Left kidney (tissue), 2 donors: ENCODE results near the gene ETFB. TPM values are rescaled to one million over a fixed set of nuclear protein-coding genes. Genes with fewer than 3 reads are reported as not detected.

ENCODE experiments used
- DNase-seq: peaks from one replicate; pipeline ENCODE4 v3.0.0-alpha.2; 2013
- polyA plus RNA-seq: library from polyadenylated mRNA; unstranded; fragments of 120-200 nt; gene quantifications from one replicate; pipeline ENCODE4 v1.2.1, GENCODE V29; 2013; ENCODE audit not compliant: insufficient read length

ETFB gene
- polyA plus RNA-seq, 1 donor = 120 TPM

DNA sequence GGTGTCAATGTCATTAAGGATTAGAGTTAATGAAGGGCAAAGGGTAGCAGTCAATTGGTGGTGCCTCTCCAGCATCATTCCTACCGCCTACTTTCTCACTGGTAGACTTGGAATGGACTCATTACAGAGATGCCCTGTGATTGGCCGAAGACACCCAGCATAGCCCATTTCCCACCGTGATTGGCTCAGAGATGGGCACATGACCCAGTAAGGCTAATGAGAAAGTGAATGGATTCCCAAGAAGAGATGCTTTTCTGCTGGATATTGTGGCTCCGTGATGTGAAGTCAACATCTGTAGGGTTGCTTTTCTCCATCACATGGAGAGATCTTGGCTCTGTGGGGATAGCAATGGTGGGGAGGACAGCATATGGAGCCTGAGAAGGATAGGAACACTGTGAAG is 35.8 kb downstream of the ETFB start:
- no peak for DNase-seq

DNA sequence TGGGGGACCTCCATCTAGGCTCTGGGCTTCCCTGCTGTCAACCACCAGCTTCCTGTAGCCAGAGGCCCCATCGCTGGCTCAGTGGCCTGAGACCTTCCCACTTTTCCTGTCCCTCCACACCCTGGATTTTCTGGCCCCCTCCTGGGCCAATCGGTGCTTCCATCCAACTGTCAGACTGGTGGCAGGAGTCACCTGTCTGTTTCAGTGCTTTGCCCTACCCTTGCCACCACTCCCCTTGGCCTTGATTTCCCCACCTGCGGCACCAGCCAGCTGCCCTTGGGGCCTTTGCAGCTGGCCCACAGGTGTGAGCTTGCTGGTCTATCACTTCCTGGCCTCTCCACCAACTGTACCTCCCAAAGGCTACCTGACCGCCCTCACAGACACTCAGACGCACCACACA is 36.8 kb downstream of the ETFB start:
- no peak for DNase-seq

DNA sequence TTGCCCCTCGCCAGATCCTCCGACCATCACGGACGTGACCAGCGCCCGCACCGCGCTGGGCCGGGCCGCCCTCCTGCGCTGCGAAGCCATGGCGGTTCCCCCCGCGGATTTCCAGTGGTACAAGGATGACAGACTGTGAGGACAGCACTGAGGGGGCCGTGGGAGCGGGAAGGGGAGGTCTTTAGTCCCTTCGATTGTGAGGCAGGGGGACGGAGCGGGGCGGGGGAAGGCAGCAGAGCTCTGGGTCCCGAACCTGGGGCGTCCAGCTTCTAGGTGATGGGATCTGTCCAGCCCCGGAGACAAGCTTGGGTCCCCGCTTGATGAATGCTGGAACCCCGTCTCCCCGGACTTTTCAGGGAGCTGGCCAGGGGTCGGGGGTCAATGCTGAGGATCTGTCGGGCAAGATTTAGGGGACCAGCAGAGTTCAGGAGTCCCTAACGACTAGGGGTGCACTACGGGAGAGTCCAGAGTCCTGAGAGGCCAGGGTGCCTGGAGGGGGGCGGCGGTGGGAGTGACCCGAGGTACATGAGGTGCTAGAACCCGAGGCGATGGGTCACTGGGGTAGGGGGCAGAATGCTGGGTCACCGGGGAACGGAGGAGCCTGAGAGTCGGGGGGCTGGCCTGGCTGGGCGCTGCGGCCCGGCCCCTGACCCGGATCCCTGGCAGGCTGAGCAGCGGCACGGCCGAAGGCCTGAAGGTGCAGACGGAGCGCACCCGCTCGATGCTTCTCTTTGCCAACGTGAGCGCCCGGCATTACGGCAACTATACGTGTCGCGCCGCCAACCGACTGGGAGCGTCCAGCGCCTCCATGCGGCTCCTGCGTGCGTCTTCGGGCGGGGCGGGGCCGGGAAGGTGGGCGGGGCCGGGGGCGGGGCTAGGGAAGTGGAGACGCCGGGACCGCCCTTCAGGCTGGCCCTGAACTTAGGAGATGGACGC is 38.9 kb downstream of the ETFB start:
- DNase-seq = peak; percentile 51

DNA sequence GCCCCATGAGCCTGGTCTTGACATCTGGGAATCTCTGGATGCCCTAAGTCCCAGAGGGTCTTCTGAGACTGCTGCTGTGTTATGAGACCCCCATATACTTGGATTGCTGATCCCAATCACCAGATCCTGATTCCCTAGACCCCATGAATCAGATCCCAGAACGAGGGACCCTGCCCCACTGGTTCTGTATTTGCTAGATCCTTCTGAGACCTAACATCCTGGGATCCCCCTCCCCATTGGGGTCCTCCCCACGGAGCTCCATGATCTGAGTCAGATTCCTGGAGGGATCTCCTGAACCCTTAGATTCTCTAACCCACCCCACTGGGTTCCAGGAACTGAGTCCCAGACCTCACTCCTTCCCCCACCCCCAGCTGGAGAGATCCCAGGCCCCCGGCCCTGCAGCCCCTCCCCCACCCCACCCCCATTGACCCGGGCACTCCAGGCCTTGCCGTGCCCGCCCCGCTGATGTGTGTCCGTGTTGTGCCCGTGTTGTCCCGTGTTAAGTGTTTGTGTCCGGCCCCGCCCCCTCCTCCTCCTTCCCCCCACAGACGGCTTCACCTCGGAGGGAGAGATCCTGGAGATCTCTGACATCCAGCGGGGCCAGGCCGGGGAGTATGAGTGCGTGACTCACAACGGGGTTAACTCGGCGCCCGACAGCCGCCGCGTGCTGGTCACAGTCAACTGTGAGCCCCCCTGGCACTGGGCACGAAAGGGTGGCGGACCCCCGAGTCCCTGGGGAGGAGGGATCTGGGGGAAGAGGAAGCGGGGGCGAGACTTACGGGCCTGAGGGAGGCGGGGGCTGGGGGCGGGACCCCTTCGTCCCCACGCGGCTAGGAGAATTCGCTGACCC is 39.7 kb downstream of the ETFB start:
- DNase-seq = no peak

DNA sequence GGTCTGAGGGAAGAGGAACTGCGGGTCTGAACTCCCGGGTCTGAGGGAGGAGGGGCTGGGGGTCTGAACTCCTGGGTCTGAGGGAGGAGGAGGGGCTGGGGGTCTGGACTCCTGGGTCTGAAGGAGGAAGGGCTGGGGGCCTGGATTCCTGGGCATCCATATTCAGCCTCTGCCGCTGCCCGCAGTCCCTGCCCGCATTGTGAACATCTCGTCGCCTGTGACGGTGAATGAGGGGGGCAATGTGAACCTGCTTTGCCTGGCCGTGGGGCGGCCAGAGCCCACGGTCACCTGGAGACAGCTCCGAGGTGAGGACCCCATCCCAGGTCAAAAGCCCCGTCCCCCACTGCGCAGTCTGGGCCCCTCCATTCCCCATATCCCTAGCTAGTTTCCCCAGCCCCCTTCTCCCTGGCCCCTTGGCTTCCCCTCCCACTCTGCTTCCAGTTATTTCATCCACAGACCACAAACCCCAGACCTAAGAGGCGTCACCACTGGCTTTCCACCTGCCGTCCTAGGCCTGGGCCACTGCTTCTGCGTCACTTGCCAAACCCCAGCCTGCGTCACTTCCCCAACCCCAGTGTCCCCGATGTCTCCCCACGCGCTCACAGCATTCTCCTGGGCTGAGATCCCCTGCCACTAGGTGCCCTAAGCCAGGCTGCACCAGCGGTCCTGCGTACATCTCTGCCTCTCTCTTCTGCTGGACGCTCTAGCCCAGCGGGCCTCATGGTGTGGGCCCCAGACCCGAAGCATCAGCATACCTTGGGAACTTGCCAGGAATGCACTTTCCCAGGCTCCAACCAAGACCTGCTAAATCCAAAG is 40.8 kb downstream of the ETFB start:
- no peak for DNase-seq

DNA sequence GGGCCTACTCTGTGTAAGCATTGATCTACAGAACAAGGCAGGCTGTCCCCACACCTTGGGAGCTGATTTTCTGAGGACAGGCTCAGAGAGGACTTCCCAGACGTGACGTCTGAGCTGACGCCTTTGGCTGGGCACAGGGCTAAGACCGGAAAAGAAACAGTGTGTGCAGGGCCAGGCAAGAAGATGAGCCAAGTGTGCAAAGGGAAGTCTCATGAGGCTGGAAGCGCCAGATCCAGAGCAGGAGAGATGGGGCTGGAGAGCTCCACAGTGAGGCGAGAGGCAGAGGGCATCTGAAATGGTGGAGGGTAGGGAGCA is 42.1 kb downstream of the ETFB start:
- no peak for DNase-seq

DNA sequence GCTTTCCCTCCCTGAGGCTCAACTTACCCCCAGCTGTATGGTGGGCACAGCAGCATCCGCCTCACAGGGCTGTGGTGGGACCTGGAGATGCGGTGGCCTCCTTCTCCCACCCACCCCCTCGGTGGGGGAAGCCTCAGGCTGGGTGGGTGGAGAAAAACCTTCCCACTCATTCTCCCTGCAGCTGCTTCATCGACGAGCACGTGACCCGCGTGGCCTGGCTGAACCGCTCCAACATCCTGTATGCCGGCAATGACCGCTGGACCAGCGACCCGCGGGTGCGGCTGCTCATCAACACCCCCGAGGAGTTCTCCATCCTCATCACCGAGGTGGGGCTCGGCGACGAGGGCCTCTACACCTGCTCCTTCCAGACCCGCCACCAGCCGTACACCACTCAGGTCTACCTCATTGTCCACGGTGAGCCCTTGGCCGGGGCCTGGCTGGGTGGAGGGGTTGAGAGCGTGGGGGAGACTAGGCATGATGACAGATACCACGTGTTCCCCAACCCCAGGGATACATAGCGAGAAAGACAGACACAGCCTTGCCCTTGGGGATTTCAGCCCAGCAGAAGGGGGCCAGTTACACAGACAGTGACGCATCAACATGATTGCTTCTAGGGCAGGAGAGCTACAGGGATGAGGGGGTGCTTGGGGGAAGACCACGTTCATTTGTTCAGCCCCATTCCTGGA is 42.6 kb downstream of the ETFB start:
- no peak for DNase-seq

DNA sequence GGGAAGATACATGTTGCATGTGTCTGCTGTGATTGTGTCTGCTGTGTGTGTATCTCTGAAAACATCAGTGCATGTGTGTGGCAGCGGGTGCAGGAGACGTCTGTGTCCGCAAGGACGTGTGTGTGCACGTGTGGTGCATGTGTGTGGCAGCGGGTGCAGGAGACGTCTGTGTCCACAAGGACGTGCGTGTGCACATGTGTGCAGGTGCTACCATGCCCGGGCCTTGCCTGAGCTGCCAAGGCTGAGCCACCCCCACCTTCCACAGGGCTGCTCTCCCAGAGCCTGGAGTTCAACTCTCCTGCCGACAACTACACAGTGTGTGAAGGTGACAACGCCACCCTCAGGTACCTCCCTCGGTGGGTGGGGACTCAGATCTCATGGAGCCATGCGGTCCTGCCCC is 44.4 kb downstream of the ETFB start:
- DNase-seq = no peak

DNA sequence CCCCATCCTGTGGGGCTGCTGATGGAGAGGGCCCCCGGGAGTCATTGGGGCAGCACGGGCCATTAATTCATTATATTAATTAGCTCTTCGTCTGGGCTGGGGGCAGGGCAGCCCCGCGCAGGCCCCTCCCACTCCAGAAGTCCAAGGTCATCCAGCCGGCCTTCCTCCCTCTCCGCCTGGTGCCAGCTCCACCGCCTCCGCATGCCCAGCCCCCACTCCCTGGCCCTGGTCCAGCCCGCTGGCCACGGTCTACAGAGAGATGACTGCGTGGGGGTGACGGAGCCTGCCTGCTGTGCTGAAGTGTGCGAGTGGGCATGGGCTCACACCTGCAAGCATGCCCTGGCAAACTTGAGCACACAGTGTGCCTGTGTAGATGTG is 45.9 kb downstream of the ETFB start:
- DNase-seq = peak; percentile 71

DNA sequence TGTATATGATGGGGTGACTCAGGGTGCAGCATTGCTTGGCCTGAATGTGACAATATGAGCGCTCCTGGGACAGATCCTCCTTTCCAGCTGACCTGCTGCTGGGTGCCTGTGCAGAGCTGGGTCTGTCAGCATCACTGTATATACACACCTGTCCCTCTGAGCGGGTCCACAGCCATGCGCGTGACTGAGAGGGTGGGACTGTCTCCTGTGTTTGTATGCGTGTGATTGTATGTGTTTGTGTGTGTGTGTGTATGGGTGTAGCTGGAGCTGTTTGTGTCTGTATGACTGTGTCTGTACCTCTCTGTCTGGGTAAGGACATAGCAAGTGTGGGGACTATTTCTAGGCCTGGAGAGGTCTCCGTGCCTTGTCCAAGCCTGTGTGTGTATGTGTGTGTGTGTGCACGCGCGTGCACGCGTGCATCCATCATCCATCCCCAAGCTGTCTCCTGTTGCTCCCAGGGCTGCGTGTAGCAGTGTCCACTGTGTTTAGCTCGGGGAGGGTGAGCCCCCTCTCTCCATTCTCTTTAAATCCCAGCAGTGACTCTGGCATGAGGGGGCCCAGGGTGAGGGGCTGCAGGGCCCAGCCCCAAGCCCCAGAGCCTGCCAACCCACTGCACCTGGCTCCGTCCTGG is 46.4 kb downstream of the ETFB start:
- no peak for DNase-seq

DNA sequence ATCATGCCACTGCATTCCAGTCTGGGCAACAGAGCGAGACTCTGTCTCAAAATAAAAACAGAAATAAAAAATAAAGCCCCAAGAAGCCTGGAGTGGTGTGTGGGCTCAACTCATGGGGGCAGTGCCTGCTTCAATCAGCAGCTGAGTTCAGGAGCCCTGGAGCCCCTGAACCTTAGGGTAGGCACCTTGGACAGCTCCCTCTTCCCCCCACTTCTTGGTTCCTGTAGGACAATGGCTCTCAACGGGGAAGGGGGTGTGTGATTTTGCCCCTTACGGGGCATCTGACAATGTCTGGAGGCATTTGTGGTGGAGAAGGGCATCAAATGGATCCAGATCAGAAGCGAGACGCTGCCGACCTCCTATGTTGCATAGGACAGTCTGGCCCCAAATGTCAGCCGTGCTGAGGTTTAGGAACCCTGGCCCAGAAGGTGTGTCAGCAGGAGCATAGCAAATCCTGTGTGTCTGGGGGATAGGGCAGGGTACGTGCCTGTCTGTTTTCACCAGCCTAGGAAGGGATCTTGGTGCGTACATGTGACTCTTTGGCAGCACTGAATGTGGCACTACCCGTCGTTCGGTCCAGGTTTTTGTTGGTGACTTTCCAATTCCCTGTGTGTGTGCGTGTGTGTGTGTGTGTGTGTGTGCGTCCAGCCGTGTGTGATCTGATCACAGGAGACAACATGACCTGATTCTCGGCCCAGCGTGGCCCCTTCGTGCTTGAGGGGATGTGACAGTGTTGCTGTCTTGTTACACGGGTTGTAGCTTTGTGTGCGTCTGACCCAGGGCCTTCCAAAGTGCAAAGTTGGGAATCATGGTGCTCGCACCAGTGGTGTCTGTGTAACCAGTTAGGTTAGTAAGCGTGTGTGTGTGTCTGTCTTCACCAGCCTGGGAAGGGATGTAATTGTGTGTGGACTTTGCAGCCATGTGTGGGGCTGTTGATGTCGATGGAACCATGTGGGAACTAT is 47.2 kb downstream of the ETFB start:
- DNase-seq = no peak

DNA sequence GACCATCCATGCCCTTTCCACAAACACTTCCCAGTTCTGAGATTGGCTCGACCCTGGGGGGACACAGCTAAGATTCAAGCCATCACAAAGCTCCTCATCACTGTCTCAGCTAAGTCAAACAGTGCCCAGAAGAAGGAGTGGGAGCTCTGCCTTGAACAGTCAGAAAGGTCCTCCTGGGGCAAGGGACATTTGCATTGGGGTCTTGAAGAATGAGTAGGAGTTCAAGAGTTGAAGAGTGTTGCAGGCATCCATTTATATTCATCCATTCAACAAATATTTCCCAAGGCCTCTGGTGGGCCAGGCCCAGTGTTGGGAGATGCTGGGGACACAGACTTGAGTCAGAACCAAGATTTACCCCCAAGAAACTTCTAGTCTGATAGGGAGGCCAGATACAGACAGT is 48.2 kb downstream of the ETFB start:
- DNase-seq = no peak

DNA sequence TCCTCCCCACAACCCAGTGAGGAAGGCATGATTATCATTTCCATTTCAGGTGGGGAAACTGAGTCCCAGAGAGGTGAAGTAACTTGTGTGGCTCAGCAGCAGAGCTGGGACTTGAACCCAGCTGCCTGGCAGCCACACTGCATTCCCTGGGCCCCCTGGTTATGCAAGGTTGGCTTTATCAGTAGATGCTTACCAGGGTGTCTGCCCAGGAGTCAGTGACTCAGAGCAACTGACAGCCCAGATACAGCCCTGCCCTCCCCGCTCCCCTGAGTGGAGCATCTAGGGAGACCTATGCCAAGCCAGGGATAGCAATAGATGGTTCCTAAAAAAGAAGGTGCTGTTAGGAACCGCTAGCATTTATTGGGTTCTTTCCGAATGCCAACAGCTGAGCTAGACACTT is 48.8 kb downstream of the ETFB start:
- no peak for DNase-seq

DNA sequence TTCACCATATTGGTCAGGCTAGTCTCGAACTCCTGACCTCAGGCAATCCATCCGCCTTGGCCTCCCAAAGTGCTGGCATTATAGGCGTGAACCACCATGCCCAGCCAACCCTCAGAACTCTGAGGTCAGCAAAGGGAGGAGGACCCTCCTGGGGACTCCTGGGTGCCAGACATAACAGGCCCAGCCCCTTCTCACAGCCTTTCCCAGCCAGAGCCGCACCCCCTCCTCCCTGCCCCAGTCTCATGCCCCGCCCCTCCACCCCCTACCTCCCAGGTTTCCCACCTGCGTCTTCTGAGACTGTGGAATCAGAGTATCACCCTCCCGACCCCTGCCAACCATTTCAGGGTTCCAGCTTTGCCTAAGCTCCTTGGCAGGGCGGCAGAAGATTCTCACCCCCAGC is 49.5 kb downstream of the ETFB start:
- no peak for DNase-seq

DNA sequence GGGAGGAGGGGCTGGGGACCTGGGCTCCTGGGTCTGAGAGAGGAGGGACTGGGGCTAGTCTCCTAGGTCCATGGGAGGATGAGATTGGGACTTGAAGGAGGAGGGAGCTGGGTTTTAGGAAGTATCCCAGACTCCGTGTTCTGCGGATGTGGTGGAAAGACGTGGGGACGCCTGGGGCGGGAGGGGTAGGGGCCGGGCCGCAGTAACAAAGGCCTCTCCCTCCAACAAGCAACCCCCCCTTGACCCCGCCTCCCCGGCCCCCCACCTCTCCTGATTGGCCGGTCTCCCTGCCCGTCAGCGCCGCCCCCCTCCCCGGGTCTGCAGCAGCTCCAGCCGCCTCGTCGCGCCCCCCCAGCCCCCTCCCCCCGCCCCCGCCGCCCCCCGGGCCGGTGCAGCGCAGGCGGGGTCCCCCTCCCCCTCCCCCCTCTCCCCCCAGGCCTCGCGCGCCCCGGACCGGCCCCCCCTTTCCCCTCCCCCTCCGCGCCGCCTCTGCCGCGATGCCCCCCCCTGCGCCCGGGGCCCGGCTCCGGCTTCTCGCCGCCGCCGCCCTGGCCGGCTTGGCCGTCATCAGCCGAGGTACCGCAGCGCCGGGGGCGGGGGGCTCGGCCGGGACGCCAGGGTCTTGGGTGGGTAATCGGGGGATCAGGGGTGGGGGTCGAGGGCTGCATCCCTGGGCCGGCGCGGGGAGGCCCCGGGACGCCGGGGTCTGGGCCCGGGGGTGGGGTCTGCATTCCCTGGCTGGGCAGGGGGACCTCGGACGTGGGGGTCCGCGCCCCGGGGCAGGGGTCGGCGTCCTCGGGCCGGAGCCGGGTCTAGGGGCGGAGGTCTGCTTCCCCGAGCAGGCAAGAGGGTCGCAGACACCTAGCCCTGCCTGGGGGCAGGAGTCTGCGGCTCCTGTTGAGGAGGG is 54.6 kb downstream of the ETFB start, which contains the start of gene IGLON5:
Gene IGLON5, plus strand, starts transcription at position 294 of the 907 bp plus-strand sequence. Its CDS starts 204 bp downstream, at position 498.
- DNase-seq = no peak

DNA sequence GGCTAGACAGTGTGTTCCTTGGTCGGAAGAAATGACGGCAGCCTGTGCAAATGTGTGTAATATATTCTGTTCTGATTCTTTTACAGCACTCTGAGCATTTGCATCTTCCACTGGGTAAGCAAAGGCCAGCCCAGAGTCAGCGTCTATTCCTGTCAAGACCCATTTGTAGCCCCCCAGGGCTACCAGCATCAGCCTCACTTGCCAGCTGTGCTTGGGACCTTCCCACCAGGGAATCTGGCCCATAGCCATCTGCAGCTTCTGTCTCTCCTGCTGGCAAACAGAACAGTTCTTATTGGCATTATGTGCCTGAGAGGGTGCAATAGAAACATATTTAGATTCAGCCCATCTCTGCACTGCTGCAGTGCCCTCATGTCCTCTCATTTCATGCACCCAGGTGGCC is 60.7 kb downstream of the ETFB start:
- no peak for DNase-seq

DNA sequence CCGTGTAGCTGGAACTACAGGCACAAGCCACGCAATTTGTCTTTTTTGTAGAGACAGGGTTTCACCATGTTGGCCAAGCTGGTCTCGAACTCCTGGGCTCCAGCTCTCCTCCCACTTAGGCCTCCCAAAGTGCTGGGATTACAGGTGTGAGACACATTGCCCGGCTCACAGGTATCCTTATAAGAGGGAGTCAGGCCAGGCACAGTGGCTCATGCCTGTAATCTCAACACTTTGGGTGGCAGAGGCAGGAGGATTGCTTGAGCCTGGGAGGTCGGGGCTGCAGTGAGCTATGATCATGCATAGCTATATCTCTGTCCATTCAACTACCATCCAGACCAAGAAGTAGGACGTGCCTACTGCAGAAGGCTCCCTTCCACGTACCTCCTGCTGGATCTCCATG is 64.9 kb downstream of the ETFB start:
- no peak for DNase-seq

DNA sequence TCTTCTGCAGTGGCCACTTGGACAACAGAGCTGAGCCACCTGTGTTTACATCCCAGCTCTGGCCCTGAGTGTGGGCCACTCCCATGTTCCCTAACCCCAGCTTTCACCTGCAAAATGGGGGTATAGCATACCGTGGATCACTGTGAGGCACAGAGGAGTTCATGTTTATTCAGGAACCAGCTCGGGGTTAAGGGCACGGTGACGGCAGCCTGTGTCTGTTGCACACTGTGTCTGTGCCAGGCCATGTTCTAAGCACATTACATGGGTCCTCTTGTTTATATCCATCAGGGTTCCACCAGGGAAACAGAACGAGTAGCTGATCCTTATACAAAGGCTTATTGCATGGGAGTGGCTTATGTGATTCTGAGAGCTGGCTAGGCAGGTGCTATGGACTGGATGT is 68.8 kb downstream of the ETFB start:
- no peak for DNase-seq
